ENCODE results near the gene RFC4.

The RFC4 gene

GRCh38 chr3:186789554-186790260 is 16.6 kb downstream of the RFC4 start:
- in situ Hi-C loops (cut with MboI; ENCODE audit: low sequenced_read_pairs) = no loop called here

- in situ Hi-C loops (cut with MboI; ENCODE audit: low sequenced_read_pairs) = no loop called here
Observed at GRCh38 chr3:186788482-186789370, 17.6 kb downstream of the RFC4 start.

- in situ Hi-C loops (cut with MboI; ENCODE audit: low sequenced_read_pairs) = no loop called here
Observed at GRCh38 chr3:186787642-186788481, 18.4 kb downstream of the RFC4 start.

GRCh38 chr3:186786922-186787321 is 19.4 kb downstream of the RFC4 start:
- in situ Hi-C loops (cut with MboI; ENCODE audit: low sequenced_read_pairs) = no loop called here

- in situ Hi-C loops (cut with MboI; ENCODE audit: low sequenced_read_pairs) = no loop called here
Observed at GRCh38 chr3:186785495-186786018, 20.7 kb downstream of the RFC4 start.

- in situ Hi-C loops (cut with MboI; ENCODE audit: low sequenced_read_pairs) = no loop called here
Observed at GRCh38 chr3:186784820-186785494, 21.3 kb downstream of the RFC4 start.

- in situ Hi-C loops (cut with MboI; ENCODE audit: low sequenced_read_pairs) = no loop called here
Observed at GRCh38 chr3:186783731-186784515, 22.4 kb downstream of the RFC4 start.

- in situ Hi-C loops (cut with MboI; ENCODE audit: low sequenced_read_pairs) = no loop called here
Observed at GRCh38 chr3:186783058-186783730, 23.1 kb downstream of the RFC4 start, which contains the start of gene EIF4A2. TSS of gene EIF4A2 (plus strand) at chr3:186783577. CDS start at chr3:186783611, 34 bp downstream.

- in situ Hi-C loops (cut with MboI; ENCODE audit: low sequenced_read_pairs) = no loop called here
Observed at GRCh38 chr3:186782542-186783057, 23.7 kb downstream of the RFC4 start.

GRCh38 chr3:186779204-186779603 is 27.1 kb downstream of the RFC4 start:
- in situ Hi-C loops (cut with MboI; ENCODE audit: low sequenced_read_pairs) = no loop called here

- in situ Hi-C loops (cut with MboI; ENCODE audit: low sequenced_read_pairs) = no loop called here
Observed at GRCh38 chr3:186775999-186776398, 30.3 kb downstream of the RFC4 start.

- in situ Hi-C loops (cut with MboI; ENCODE audit: low sequenced_read_pairs) = no loop called here
Observed at GRCh38 chr3:186772701-186773417, 33.4 kb downstream of the RFC4 start.

GRCh38 chr3:186772281-186772694 is 34.0 kb downstream of the RFC4 start:
- in situ Hi-C loops (cut with MboI; ENCODE audit: low sequenced_read_pairs) = no loop called here

GRCh38 chr3:186760897-186761447 is 45.3 kb downstream of the RFC4 start:
- in situ Hi-C loops (cut with MboI; ENCODE audit: low sequenced_read_pairs) = no loop called here

- in situ Hi-C loops (cut with MboI; ENCODE audit: low sequenced_read_pairs) = no loop called here
Observed at GRCh38 chr3:186760141-186760833, 46.0 kb downstream of the RFC4 start.

- in situ Hi-C loops (cut with MboI; ENCODE audit: low sequenced_read_pairs) = no loop called here
Observed at GRCh38 chr3:186759231-186759930, 46.9 kb downstream of the RFC4 start.
